Fibroblast of mammary gland (primary cell): ENCODE data around the gene ANKRD40.

Source experiments
- DNase-seq: peaks from one replicate; pipeline ENCODE4 v3.0.0-alpha.2; 2010; ENCODE audit warnings: low read depth
- H3K4me3 ChIP-seq: 2 replicates; pipeline ENCODE4 v1.5.1; 2011; ENCODE audit warnings: low read depth, mild to moderate bottlenecking, low read length, moderate library complexity; ENCODE audit not compliant: control insufficient read depth
- CTCF ChIP-seq: conservative IDR thresholded peaks from 2 replicates; pipeline ENCODE4 v1.5.1; 2011; ENCODE audit warnings: low read depth, low read length, inconsistent platforms; ENCODE audit not compliant: control insufficient read depth, insufficient read depth

ANKRD40 gene

DNA sequence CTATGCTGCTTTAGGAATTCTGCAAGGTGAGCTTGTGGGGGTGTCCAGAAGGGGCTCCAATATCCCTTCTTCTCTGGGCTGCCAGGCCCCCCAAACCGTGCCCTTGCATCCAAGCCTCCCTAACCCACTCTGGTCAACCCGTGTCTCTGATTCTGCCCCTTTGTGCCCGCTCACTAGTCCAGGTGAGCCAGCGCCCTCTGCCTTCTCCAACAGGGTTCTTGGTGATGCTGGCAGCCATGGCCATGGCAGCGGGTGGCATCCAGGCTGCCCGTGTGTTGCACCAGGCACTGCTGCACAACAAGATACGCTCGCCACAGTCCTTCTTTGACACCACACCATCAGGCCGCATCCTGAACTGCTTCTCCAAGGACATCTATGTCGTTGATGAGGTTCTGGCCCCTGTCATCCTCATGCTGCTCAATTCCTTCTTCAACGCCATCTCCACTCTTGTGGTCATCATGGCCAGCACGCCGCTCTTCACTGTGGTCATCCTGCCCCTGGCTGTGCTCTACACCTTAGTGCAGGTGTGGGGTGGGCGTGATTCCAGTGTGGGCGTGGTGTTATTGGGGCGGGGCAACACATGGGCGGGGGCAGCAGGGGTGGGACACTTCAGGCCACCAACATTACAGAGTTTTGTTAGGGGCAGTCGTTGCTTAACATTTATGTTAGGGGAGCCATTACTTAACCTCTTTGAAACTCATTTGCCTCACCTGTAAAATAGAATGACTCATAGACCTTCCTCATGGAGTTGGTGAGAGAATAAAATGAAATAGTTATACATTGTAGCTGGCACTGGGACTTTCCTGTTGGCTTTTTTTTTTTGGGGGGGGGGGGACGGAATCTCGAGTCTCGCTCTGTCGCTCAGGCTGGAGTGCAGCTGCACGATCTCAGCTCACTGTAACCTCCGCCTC, 31.4 kb downstream of the ANKRD40 start:
- H3K4me3 ChIP-seq, result no peak overlapping the region
- TF ChIP-seq CTCF, result no peak
- no peak for DNase-seq

GRCh38 chr17:50675627-50676026, 32.1 kb downstream of the ANKRD40 start:
- H3K4me3 ChIP-seq, result no peak overlapping the region
- DNase-seq, result no peak
- TF ChIP-seq CTCF, result no peak

- DNase-seq, result no peak
- no peak for TF ChIP-seq CTCF
- no peak overlapping the region for H3K4me3 ChIP-seq
Observed at GRCh38 chr17:50675190-50675589, 32.5 kb downstream of the ANKRD40 start.

DNA sequence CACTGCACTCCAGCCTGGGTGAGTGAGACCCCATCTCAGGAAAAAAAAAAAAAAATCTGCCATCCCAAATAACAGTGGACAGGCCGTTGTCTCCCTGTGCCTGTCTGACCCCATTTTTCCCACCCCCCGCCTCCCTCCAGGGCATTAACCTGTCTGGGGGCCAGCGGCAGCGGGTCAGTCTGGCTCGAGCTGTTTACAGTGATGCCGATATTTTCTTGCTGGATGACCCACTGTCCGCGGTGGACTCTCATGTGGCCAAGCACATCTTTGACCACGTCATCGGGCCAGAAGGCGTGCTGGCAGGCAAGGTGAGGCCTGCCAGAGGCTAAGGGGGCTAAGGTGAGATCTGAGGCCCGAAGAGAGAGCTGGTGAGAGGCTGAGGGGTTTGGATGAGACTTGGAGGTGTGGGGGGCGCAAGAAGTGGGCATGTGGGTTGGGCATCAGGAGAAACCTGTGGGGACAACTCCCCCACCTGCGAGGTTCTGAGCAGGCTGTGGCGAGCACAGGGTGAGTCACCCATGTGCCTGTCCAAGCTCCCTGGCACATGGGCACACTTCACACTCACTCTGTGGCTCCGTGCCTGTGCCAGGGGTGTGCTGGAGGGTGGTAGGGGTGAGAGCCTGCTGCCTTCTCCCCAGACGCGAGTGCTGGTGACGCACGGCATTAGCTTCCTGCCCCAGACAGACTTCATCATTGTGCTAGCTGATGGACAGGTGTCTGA, 34.7 kb downstream of the ANKRD40 start:
- no peak for DNase-seq
- TF ChIP-seq CTCF, result no peak
- H3K4me3 ChIP-seq, result no peak overlapping the region

DNA sequence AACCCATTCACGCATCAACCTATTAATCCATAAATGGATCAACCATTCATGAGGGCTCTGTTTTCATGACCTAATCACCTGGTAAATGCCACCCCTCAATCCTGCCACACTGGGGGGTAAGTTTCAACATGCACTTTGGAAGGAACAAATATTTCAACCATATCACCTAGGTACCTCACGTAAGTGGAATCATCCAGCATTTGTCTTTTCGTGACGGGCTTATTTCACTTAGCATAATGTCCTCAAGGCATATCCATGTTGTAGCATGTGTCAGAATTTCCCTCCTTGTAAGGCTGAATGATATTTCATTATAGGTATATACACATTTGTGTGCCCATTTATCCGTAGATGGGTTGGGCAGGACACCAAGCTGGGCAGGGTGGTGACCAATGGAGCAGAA, 35.6 kb downstream of the ANKRD40 start:
- H3K4me3 ChIP-seq, result no peak overlapping the region
- no peak for TF ChIP-seq CTCF
- no peak for DNase-seq

GRCh38 chr17:50668838-50669581, 38.7 kb downstream of the ANKRD40 start:
- H3K4me3 ChIP-seq, result no peak overlapping the region
- TF ChIP-seq CTCF, result no peak
- no peak for DNase-seq
